HepG2 (cell line): ENCODE data around the gene IFI30. TPM values are rescaled to one million over a fixed set of nuclear protein-coding genes. Genes with fewer than 3 reads are reported as not detected.
A peak's percentile ranks its signal among the peaks of the same experiment; 100 is the strongest.

ENCODE experiments used
- ATF7-NPFF ChIP-seq: sonication (generic); formaldehyde crosslinking; IDR thresholded peaks from 2 replicates; pipeline ENCODE4 v1.8.1; 2023; ENCODE audit warnings: mild to moderate bottlenecking, low read depth, missing genetic modification reagents, moderate library complexity
- CEBPZ ChIP-seq: IDR thresholded peaks from 2 replicates; pipeline ENCODE4 v1.6.1; 2012; ENCODE audit warnings: low read length, improper control_type of control experiment
- CTCF ChIP-seq: sonication (generic); formaldehyde crosslinking; IDR thresholded peaks from 2 replicates; pipeline ENCODE4 v1.5.0; 2020; ENCODE audit warnings: mild to moderate bottlenecking, missing genetic modification reagents, moderate library complexity
- FIP1L1 ChIP-seq: fragments of 200-400 bp; formaldehyde crosslinking; IDR thresholded peaks from 2 replicates; pipeline ENCODE4 v1.6.1; 2018; ENCODE audit warnings: low read depth, mild to moderate bottlenecking, low read length, moderate library complexity, borderline replicate concordance; ENCODE audit not compliant: insufficient read depth
- HCFC1 ChIP-seq: fragments of 150-350 bp; IDR thresholded peaks from 2 replicates; pipeline ENCODE4 v1.6.1; 2014; ENCODE audit warnings: low read depth, low read length
- HNF4A ChIP-seq: sonication (generic); formaldehyde crosslinking; IDR thresholded peaks from 2 replicates; pipeline ENCODE4 v1.4.0; 2020; ENCODE audit warnings: missing genetic modification reagents
- MAZ ChIP-seq, 2 experiments: sonication (generic) in 1 of 2; formaldehyde crosslinking in 1 of 2; IDR thresholded peaks; 2 replicates each; pipeline versions ENCODE4 v1.5.0 to v1.6.1; 2012 to 2020; ENCODE audit warnings: low read depth in 2 of 2, mild to moderate bottlenecking in 2 of 2, borderline replicate concordance in 1 of 2, improper control_type of control experiment in 1 of 2, low read length in 1 of 2, missing genetic modification reagents in 1 of 2, moderate library complexity in 1 of 2
- NKX3-1 ChIP-seq: sonication (generic); formaldehyde crosslinking; IDR thresholded peaks from 2 replicates; pipeline ENCODE4 v1.5.0; 2020; ENCODE audit warnings: missing genetic modification reagents
- PAX8 ChIP-seq: sonication (generic); formaldehyde crosslinking; IDR thresholded peaks from 2 replicates; pipeline ENCODE4 v1.8.0; 2022; ENCODE audit warnings: mild to moderate bottlenecking, missing genetic modification reagents, borderline replicate concordance
- RARG ChIP-seq: sonication (generic); formaldehyde crosslinking; IDR thresholded peaks from 2 replicates; pipeline ENCODE4 v1.4.0; 2020; ENCODE audit warnings: low read depth, mild to moderate bottlenecking, missing genetic modification reagents
- RNF2 ChIP-seq: fragments of 450-650 bp; conservative IDR thresholded peaks from 2 replicates; pipeline ENCODE4 v1.6.1; 2016; ENCODE audit warnings: low read depth
- TBL1XR1 ChIP-seq: fragments of 150-350 bp; IDR thresholded peaks from 2 replicates; pipeline ENCODE4 v1.6.1; 2014; ENCODE audit warnings: borderline replicate concordance, low read length; ENCODE audit not compliant: partially characterized antibody
- TCF12 ChIP-seq, 2 experiments: fragments of 450-650 bp in 1 of 2; sonication (generic) in 1 of 2; formaldehyde crosslinking in 1 of 2; IDR thresholded peaks; 2 replicates each; pipeline versions ENCODE4 v1.6.1 to v1.8.0; 2017 to 2022; ENCODE audit warnings: antibody characterized with exemption in 1 of 2, mild to moderate bottlenecking in 1 of 2, missing genetic modification reagents in 1 of 2, moderate library complexity in 1 of 2
- ZFP37 ChIP-seq: sonication (generic); formaldehyde crosslinking; IDR thresholded peaks from 2 replicates; pipeline ENCODE4 v1.4.0; 2020; ENCODE audit warnings: missing genetic modification reagents, borderline replicate concordance
- ZNF234 ChIP-seq: sonication (generic); formaldehyde crosslinking; conservative IDR thresholded peaks from 2 replicates; pipeline ENCODE4 v1.5.1; 2020; ENCODE audit warnings: mild to moderate bottlenecking, missing genetic modification reagents
- ZNF296 ChIP-seq: sonication (generic); formaldehyde crosslinking; conservative IDR thresholded peaks from 2 replicates; pipeline ENCODE4 v1.5.0; 2020; ENCODE audit warnings: mild to moderate bottlenecking, missing genetic modification reagents
- ZNF563 ChIP-seq: sonication (generic); formaldehyde crosslinking; IDR thresholded peaks from 2 replicates; pipeline ENCODE4 v1.8.0; 2022; ENCODE audit warnings: mild to moderate bottlenecking, moderate library complexity, missing genetic modification reagents
- ZNF572 ChIP-seq: sonication (generic); formaldehyde crosslinking; IDR thresholded peaks from 2 replicates; pipeline ENCODE4 v1.5.1; 2020; ENCODE audit warnings: mild to moderate bottlenecking, missing genetic modification reagents
- ZNF597 ChIP-seq: sonication (generic); formaldehyde crosslinking; IDR thresholded peaks from 2 replicates; pipeline ENCODE4 v1.5.0; 2020; ENCODE audit warnings: missing genetic modification reagents
- ZNF891 ChIP-seq: sonication (generic); formaldehyde crosslinking; IDR thresholded peaks from 2 replicates; pipeline ENCODE4 v1.5.0; 2020; ENCODE audit warnings: mild to moderate bottlenecking, missing genetic modification reagents
- polyA plus RNA-seq, 8 experiments: library from polyadenylated mRNA; depleted of rRNA in 3 of 8; stranded (reverse) in 7 of 8; unstranded in 1 of 8; fragments of >200 nt; fragmentation: Illumina TruSeq in 4 of 8; extraction: Trizol in 4 of 8; gene quantifications; 2 replicates each; pipeline versions ENCODE4 v1.2.1 to v1.2.3, GENCODE V29; 2011 to 2016; ENCODE audit warnings: low read depth in 4 of 8, missing spikeins in 1 of 8, mixed read lengths in 1 of 8; ENCODE audit not compliant: insufficient read depth in 1 of 8
- total RNA-seq, 5 experiments: library from RNA; depleted of rRNA; stranded (reverse); fragments of >200 nt; fragmentation: Illumina TruSeq; extraction: Trizol; gene quantifications; 2 replicates each; pipeline ENCODE4 v1.2.3, GENCODE V29; 2016; ENCODE audit warnings: low read depth in 1 of 5

Gene IFI30
- total and polyA plus RNA-seq, 2 of the 13 experiments (the other 11 are each of a cell fraction or from before 2014, with no cell fraction given) = 25.0 to 79.4 TPM

- no peak for TF ChIP-seq CEBPZ
- TF ChIP-seq MAZ (IDR thresholded peaks at IDR 0.05; ENCODE audit: borderline replicate concordance, low read depth, low read length) = no peak
- 0 out of 2 replicates have a peak, but pooled peaks have one; percentile 0 for TF ChIP-seq MAZ (CRISPR knock-in tag; IDR thresholded peaks at IDR 0.05; ENCODE audit: low read depth)
- TF ChIP-seq TCF12 (IDR thresholded peaks at IDR 0.05) = no peak
- TF ChIP-seq TCF12 (CRISPR knock-in tag; IDR thresholded peaks at IDR 0.05) = 0 out of 2 replicates have a peak, but pooled peaks have one; percentile 32
- TF ChIP-seq FIP1L1 = no peak
- no peak for TF ChIP-seq PAX8 (CRISPR knock-in tag)
- TF ChIP-seq RNF2 = no peak
- no peak for TF ChIP-seq NKX3-1 (CRISPR knock-in tag)
- TF ChIP-seq ZNF234 (CRISPR knock-in tag) = no peak
- peak; percentile 69 for TF ChIP-seq HNF4A (CRISPR knock-in tag)
- TF ChIP-seq ZNF572 (CRISPR knock-in tag) = no peak
- TF ChIP-seq ZFP37 = no peak
- no peak for TF ChIP-seq TBL1XR1
- TF ChIP-seq ATF7-NPFF (CRISPR knock-in tag) = peak; percentile 50; the same call in 1 of the 2 replicates
- 0 out of 2 replicates have a peak, but pooled peaks have one; percentile 20 for TF ChIP-seq CTCF (CRISPR knock-in tag)
- TF ChIP-seq RARG = no peak
- no peak for TF ChIP-seq ZNF597
- no peak for TF ChIP-seq HCFC1
- TF ChIP-seq ZNF891 (CRISPR knock-in tag) = 0 out of 2 replicates have a peak, but pooled peaks have one; percentile 1
- peak; percentile 31; the same call in 1 of the 2 replicates for TF ChIP-seq ZNF296
- 0 out of 2 replicates have a peak, but pooled peaks have one; percentile 60 for TF ChIP-seq ZNF563 (CRISPR knock-in tag)
Observed at GRCh38 chr19:18193388-18194180, 20.0 kb downstream of the IFI30 start (continued).
